ENCODE measurements around the gene UCN.

The UCN gene

GRCh38 chr2:27258051-27258450 lies 50.2 kb downstream of the UCN start:
- DNase-seq: no peak
